Suprapubic skin (tissue), 4 donors: ENCODE data around the gene TRIO. TPM values are rescaled to one million over a fixed set of nuclear protein-coding genes. Genes with fewer than 3 reads are reported as not detected.

Experiments
- DNase-seq, 2 donors: peaks; one replicate each; pipeline ENCODE4 v3.0.0-alpha.2; 2019; ENCODE audit warnings: low spot score in 2 of 2
- H3K27ac ChIP-seq: fragments of 200-600 bp; sonication (generic); one replicate; pipeline ENCODE4 v1.5.1; 2019
- H3K27me3 ChIP-seq: fragments of 200-600 bp; sonication (generic); one replicate; pipeline ENCODE4 v1.5.1; 2019
- H3K36me3 ChIP-seq: fragments of 200-600 bp; sonication (generic); one replicate; pipeline ENCODE4 v1.5.1; 2019
- H3K4me1 ChIP-seq: fragments of 200-600 bp; sonication (generic); one replicate; pipeline ENCODE4 v1.5.1; 2019
- H3K4me3 ChIP-seq: fragments of 200-600 bp; sonication (generic); one replicate; pipeline ENCODE4 v1.5.1; 2019; ENCODE audit warnings: mild to moderate bottlenecking
- H3K9me3 ChIP-seq: fragments of 200-600 bp; sonication (generic); one replicate; pipeline ENCODE4 v1.5.1; 2019
- CTCF ChIP-seq, 2 donors: fragments of 200-600 bp in 1 of 2; fragments of 450-650 bp in 1 of 2; sonication (generic) in 1 of 2; IDR thresholded peaks; one replicate each; pipeline ENCODE4 v1.5.1; 2016 to 2019; ENCODE audit warnings: antibody characterized with exemption in 2 of 2, mild to moderate bottlenecking in 1 of 2, moderate library complexity in 1 of 2
- EP300 ChIP-seq: sonication (generic); formaldehyde crosslinking; IDR thresholded peaks from one replicate; pipeline ENCODE4 v1.6.1; 2017; ENCODE audit warnings: antibody characterized with exemption
- POLR2A ChIP-seq, 2 donors: fragments of 450-650 bp; IDR thresholded peaks; one replicate each; pipeline ENCODE4 v1.6.1; 2017; ENCODE audit warnings: antibody characterized with exemption in 2 of 2, mild to moderate bottlenecking in 2 of 2, moderate library complexity in 2 of 2
- POLR2AphosphoS5 ChIP-seq, 3 donors: sonication (generic); formaldehyde crosslinking; IDR thresholded peaks; one replicate each; pipeline ENCODE4 v1.6.1; 2017; ENCODE audit warnings: antibody characterized with exemption in 3 of 3
- WGBS: methylation state at CpG from one replicate; pipeline ENCODE4 v1.1.5; 2018; 5-methylcytosine and 5-hydroxymethylcytosine counted together
- total RNA-seq, 4 donors: library from RNA; depleted of rRNA; stranded (reverse); fragments of >200 nt; gene quantifications; one replicate each; pipeline ENCODE4 v1.1.0, GENCODE V29; 2016

Gene TRIO
- total RNA-seq, 4 donors from 2014 or later: 62.7 to 159 (median 70.4) TPM

GRCh38 chr5:14302330-14302729 lies 159.2 kb downstream of the TRIO start:
- 93% methylated on average over 3 of the region's 3 CpGs for WGBS
- TF ChIP-seq CTCF (IDR thresholded peaks at IDR 0.05) (no peak), POLR2A (IDR thresholded peaks at IDR 0.05) (no peak), POLR2AphosphoS5 (IDR thresholded peaks at IDR 0.05) (no peak)
- H3K36me3 ChIP-seq: peaks cover 10% of the 10 kb centered on the region

GRCh38 chr5:14305045-14305444 lies 161.9 kb downstream of the TRIO start:
- H3K27me3 ChIP-seq: no peaks in the 10 kb centered on the region
- H3K4me1 ChIP-seq: peaks cover 23% of the 10 kb centered on the region
- H3K9me3 ChIP-seq: no peaks in the 10 kb centered on the region
- H3K36me3 ChIP-seq: peaks cover 17% of the 10 kb centered on the region
- WGBS: 56% methylated on average over 7 of the region's 7 CpGs
- no peak overlapping the region for H3K4me3 ChIP-seq
- no peak for DNase-seq
- TF ChIP-seq CTCF (IDR thresholded peaks at IDR 0.05) (no peak), POLR2AphosphoS5 (IDR thresholded peaks at IDR 0.05) (no peak)
- no peak overlapping the region for H3K27ac ChIP-seq

More at GRCh38 chr5:14302330-14302729, 159.2 kb downstream of the TRIO start:
- H3K9me3 ChIP-seq: no peaks in the 10 kb centered on the region
- peaks cover 42% of the 10 kb centered on the region for H3K4me1 ChIP-seq
- H3K27me3 ChIP-seq: no peaks in the 10 kb centered on the region
- no peak overlapping the region for H3K4me3 ChIP-seq
- no peak overlapping the region for H3K27ac ChIP-seq
- DNase-seq: no peak

GRCh38 chr5:14306329-14306815 lies 163.2 kb downstream of the TRIO start:
- no peaks in the 10 kb centered on the region for H3K9me3 ChIP-seq
- peaks cover 20% of the 10 kb centered on the region for H3K36me3 ChIP-seq

GRCh38 chr5:14308384-14309154 lies 165.4 kb downstream of the TRIO start:
- H3K27ac ChIP-seq: no peak overlapping the region
- H3K4me1 ChIP-seq: peaks cover 28% of the 10 kb centered on the region
- WGBS: 97% methylated on average over 5 of the region's 5 CpGs
- DNase-seq: no peak
- H3K27me3 ChIP-seq: no peaks in the 10 kb centered on the region
- H3K36me3 ChIP-seq: peaks cover 27% of the 10 kb centered on the region
- TF ChIP-seq EP300 (no peak), POLR2AphosphoS5 (IDR thresholded peaks at IDR 0.05) (no peak), POLR2A (IDR thresholded peaks at IDR 0.05) (no peak), CTCF (IDR thresholded peaks at IDR 0.05) (no peak)
- no peaks in the 10 kb centered on the region for H3K9me3 ChIP-seq
- H3K4me3 ChIP-seq: no peak overlapping the region

More at GRCh38 chr5:14306329-14306815, 163.2 kb downstream of the TRIO start:
- no peak overlapping the region for H3K4me3 ChIP-seq
- TF ChIP-seq POLR2A (IDR thresholded peaks at IDR 0.05) (no peak), CTCF (IDR thresholded peaks at IDR 0.05) (no peak), POLR2AphosphoS5 (IDR thresholded peaks at IDR 0.05) (no peak)
- no peak overlapping the region for H3K27ac ChIP-seq
- H3K27me3 ChIP-seq: no peaks in the 10 kb centered on the region
- H3K4me1 ChIP-seq: peaks cover 28% of the 10 kb centered on the region
- WGBS: 86% methylated on average over 2 of the region's 2 CpGs
- DNase-seq: no peak

GRCh38 chr5:14309199-14309598 lies 166.1 kb downstream of the TRIO start:
- TF ChIP-seq EP300 (no peak), POLR2AphosphoS5 (IDR thresholded peaks at IDR 0.05) (no peak), POLR2A (IDR thresholded peaks at IDR 0.05) (no peak), CTCF (IDR thresholded peaks at IDR 0.05) (no peak)
- Histone ChIP-seq H3K27ac (no peak overlapping the region), H3K9me3 (no peaks in the 10 kb centered on the region), H3K4me3 (no peak overlapping the region), H3K27me3 (no peaks in the 10 kb centered on the region), H3K36me3 (peaks cover 24% of the 10 kb centered on the region), H3K4me1 (peaks cover 24% of the 10 kb centered on the region)
- DNase-seq: no peak
